RWPE2 (cell line): ENCODE data around the gene HELZ2.
"Not testable (repeated sequence)": the region's sequence is repeated elsewhere in the genome, so short reads cannot be mapped to it uniquely, and the experiment has no call there.

Source experiments
- ATAC-seq: fragments of 200-7000 bp; cut with Tn5 transposase; 3 replicates; pipeline ENCODE4 v1.9.1; 2021; ENCODE audit warnings: low read depth
- DNase-seq: peaks from one replicate; pipeline ENCODE4 v3.0.0-alpha.2; 2020; ENCODE audit warnings: low spot score
- H3K27ac ChIP-seq: fragments of 450-650 bp; 2 replicates; pipeline ENCODE4 v1.5.1; 2017; ENCODE audit warnings: mild to moderate bottlenecking; ENCODE audit not compliant: poor library complexity, severe bottlenecking
- H3K27me3 ChIP-seq: fragments of 250-450 bp; sonication (Bioruptor Pico); 2 replicates; pipeline ENCODE4 v1.5.1; 2021; ENCODE audit warnings: mild to moderate bottlenecking, moderate library complexity; ENCODE audit not compliant: insufficient read depth, poor library complexity, severe bottlenecking
- H3K36me3 ChIP-seq: fragments of 250-450 bp; sonication (Bioruptor Pico); 2 replicates; pipeline ENCODE4 v1.5.1; 2020; ENCODE audit warnings: low read depth, mild to moderate bottlenecking, moderate library complexity
- H3K4me1 ChIP-seq: fragments of 250-450 bp; sonication (Bioruptor Pico); 2 replicates; pipeline ENCODE4 v1.5.1; 2021; ENCODE audit warnings: mild to moderate bottlenecking, moderate library complexity; ENCODE audit not compliant: insufficient read depth, poor library complexity, severe bottlenecking
- H3K4me3 ChIP-seq: fragments of 250-450 bp; sonication (Bioruptor Pico); 2 replicates; pipeline ENCODE4 v1.5.1; 2021; ENCODE audit warnings: mild to moderate bottlenecking, moderate library complexity; ENCODE audit not compliant: severe bottlenecking
- H3K9me3 ChIP-seq: fragments of 250-450 bp; sonication (Bioruptor Pico); 2 replicates; pipeline ENCODE4 v1.5.1; 2021; ENCODE audit warnings: mild to moderate bottlenecking, moderate library complexity; ENCODE audit not compliant: severe bottlenecking
- CTCF ChIP-seq: fragments of 450-650 bp; IDR thresholded peaks from one replicate; pipeline ENCODE4 v1.5.1; 2017; ENCODE audit warnings: mild to moderate bottlenecking, moderate library complexity; ENCODE audit not compliant: poor library complexity, severe bottlenecking

Gene HELZ2

GRCh38 chr20:63613863-63614594, 40.0 kb upstream of the HELZ2 start:
- not testable (repeated sequence) for H3K9me3 ChIP-seq, H3K4me1 ChIP-seq, H3K27me3 ChIP-seq, H3K27ac ChIP-seq, H3K4me3 ChIP-seq, ATAC-seq
- DNase-seq = peak; percentile 72
- peaks cover 45% of the 10 kb centered on the region for H3K36me3 ChIP-seq
- peak; percentile 81 for TF ChIP-seq CTCF

GRCh38 chr20:63612276-63612931, 38.4 kb upstream of the HELZ2 start:
- ATAC-seq (no peak; the same call in 2 of the 3 replicates), DNase-seq (peak; percentile 84)
- no peak overlapping the region for H3K27ac ChIP-seq
- H3K4me1 ChIP-seq = no peaks in the 10 kb centered on the region
- H3K4me3 ChIP-seq = no peak overlapping the region
- peaks cover 32% of the 10 kb centered on the region for H3K36me3 ChIP-seq
- no peaks in the 10 kb centered on the region for H3K9me3 ChIP-seq
- TF ChIP-seq CTCF = no peak
- H3K27me3 ChIP-seq = no peaks in the 10 kb centered on the region

- H3K4me3 ChIP-seq = no peak overlapping the region
- H3K27ac ChIP-seq = no peak overlapping the region
- H3K9me3 ChIP-seq = no peaks in the 10 kb centered on the region
- no peak for ATAC-seq
- H3K36me3 ChIP-seq = peaks cover 32% of the 10 kb centered on the region
- no peak for TF ChIP-seq CTCF
- H3K27me3 ChIP-seq = no peaks in the 10 kb centered on the region
- no peaks in the 10 kb centered on the region for H3K4me1 ChIP-seq
- peak; percentile 75 for DNase-seq
Measured at GRCh38 chr20:63611646-63612045, 37.6 kb upstream of the HELZ2 start.

GRCh38 chr20:63610581-63611435, 36.8 kb upstream of the HELZ2 start:
- peaks cover 25% of the 10 kb centered on the region for H3K36me3 ChIP-seq

More at GRCh38 chr20:63610581-63611435, 36.8 kb upstream of the HELZ2 start:
- no peak overlapping the region for H3K27ac ChIP-seq
- ATAC-seq = no peak
- no peak for TF ChIP-seq CTCF
- peak; percentile 80 for DNase-seq
- H3K27me3 ChIP-seq = no peaks in the 10 kb centered on the region
- H3K4me1 ChIP-seq = no peaks in the 10 kb centered on the region
- H3K9me3 ChIP-seq = no peaks in the 10 kb centered on the region
- no peak overlapping the region for H3K4me3 ChIP-seq
